GM18519 (cell line): ENCODE data around the gene SURF1.
A peak's percentile ranks its signal among the peaks of the same experiment; 100 is the strongest.
"Not testable (repeated sequence)": the region's sequence is repeated elsewhere in the genome, so short reads cannot be mapped to it uniquely, and the experiment has no call there.

Source experiments
- ATAC-seq: cut with Tn5 transposase; IDR thresholded peaks from one replicate; pipeline ENCODE4 v1.9.1; 2021; ENCODE audit warnings: mild to moderate bottlenecking, moderate library complexity; ENCODE audit not compliant: unreplicated experiment, low FRiP score

Gene SURF1

DNA sequence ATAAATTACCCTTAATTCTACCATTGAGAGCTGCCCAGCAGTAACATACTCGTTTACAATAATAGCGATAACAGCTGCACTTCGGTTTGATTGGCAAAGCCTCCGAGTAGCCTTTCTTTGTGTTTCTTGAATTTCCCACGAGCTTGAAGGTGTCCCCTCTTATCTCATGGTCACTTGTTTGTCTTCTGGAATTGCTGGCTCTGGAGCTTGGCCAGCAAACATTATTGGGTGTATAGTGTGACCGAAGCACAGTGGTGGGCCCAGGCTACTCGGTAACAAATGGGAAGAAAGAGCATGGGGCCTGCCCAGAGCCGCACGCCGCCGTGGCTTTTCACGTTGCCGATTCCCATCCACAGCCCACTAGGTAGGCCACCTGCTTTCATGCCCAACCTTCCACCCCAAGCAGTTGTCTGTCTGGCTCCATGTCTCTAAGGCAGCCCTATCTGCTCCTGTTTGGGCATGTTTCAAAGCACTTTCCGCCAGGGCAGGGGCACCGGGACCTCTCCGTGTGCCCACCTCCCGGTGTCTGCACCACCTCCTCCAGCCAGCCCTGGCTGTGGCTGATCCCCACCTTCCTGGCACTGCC, 28.5 kb upstream of the SURF1 start:
- no peak for ATAC-seq

GRCh38 chr9:133383438-133383837, 27.2 kb upstream of the SURF1 start:
- ATAC-seq, result no peak

DNA sequence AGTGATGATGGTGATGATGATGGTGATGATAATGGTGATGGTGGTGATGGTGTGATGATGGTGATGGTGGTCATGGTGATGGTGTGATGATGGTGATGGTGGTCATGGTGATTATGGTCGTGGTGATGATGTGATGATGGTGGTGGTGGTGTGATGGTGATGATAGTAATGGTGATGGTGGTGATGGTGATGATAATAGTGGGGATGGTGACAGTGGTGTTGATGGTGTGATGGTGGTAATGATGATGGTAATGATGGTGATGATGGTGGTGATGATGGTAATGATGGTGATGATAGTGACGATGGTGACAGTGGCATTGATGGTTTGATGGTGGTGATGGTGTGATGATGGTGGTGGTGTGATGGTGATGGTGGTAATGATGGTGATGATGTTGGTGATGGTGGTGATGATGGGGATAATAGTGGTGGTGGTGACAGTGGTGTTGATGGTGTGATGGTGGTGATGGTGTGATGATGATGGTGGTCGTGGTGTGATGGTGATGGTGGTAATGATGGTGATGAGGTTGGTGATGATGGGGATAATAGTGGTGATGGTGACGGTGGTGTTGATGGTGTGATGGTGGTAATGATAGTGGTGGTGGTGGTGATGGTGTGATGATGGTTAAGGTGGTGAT, 26.3 kb upstream of the SURF1 start:
- no peak for ATAC-seq

DNA sequence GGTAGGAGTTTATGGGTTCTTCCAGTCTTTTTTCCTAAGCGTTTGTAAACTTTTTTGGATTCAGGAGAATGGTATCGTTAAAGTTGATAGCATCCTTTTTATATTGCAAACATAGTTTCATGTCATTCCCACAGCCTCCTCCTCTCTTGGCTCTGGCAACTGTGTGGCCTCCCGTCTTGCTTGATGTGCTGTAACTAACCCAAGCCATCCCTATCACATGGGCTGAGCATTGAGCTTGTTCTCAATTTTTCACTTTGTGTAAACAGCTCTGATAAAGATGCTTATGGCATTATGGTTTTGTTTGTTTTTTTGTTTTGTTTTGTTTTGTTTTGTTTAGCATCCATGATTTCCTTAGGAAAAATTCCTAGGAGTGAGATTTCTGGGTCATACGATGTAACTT, 24.4 kb upstream of the SURF1 start:
- ATAC-seq, result no peak

DNA sequence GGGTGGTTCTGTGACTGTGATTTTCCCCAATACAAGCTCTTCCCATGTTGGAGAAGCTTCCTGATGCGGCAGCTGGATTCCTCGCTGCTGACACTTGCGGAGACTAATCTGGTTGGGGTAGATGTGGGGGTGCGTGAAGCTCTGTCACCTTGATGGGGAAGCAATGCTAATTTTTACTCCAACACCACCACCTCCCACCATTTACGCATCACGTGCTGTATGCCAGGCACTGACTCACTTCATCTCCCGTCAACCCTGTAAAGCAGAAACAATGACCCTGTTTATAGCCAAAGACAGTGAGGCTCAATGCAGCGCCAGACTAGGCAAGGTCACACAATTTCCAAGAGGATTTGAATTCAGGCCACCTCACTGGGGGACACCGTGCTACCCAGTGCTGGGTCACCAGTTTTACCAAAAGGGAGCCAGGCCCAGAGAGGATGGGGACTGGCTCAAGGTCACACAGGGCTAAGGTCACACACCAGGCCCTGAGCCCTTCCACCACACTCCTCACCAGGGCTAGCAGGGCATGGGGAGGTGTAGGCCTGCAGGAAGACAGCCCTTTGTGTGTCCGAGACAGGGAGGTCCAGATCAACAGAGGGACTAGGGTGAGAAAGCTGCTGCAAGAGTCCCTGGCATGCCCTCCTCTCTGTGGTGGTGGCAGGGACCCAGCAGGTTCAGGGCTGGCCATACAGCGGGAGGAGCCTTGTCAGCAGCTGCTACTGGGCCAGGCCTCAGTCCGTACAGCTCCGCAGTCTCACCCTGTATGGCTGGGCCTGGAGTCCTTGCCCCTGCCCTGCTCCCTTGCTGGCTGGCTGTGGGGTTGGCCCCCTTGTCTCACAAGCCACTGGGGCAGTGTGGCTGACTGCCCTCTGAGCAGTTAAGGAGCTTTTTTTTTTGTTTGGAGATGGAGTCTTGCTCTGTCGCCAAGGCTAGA, 23.1 kb upstream of the SURF1 start:
- no peak for ATAC-seq

DNA sequence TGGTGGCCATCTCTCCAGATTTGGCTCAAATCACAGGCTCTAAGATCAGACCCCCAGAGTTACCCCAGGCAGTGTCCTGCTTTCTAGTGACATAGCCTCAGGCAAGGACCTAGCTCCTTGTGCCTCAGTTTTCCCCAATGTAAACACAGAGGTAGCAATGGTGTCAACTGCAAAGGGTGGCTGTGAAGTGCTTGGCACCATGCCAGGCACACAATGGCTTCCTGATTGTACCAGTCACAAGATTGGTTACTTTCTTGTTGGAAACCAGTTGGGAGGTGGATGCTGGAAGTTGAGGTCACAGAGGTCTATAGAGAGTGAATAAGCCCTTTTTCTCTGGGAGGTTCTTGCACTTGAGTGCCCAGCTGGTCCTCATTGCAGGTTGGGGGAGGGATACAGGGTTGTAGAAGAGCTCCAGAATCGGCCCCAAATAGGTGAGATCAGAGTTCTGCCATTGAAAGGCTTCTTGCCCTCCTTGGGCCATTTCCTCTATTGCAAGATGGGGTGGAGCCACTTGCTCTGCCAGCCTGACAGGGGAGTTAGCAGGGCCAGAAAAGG, 22.2 kb upstream of the SURF1 start:
- no peak for ATAC-seq

GRCh38 chr9:133377721-133378216, 21.5 kb upstream of the SURF1 start:
- no peak for ATAC-seq

GRCh38 chr9:133377280-133377679, 21.0 kb upstream of the SURF1 start:
- not testable (repeated sequence) for ATAC-seq

- peak; percentile 74 for ATAC-seq
Observed at GRCh38 chr9:133375724-133376654, 19.7 kb upstream of the SURF1 start, which contains the start of the genes STKLD1 and SURF4. STKLD1 (plus strand) TSS chr9:133376366; CDS start chr9:133376474, 108 bp downstream. SURF4 (minus strand) TSS chr9:133376060; CDS start chr9:133375969, 91 bp downstream.

GRCh38 chr9:133375116-133375723, 18.9 kb upstream of the SURF1 start:
- no peak for ATAC-seq

- ATAC-seq, result no peak
Observed at GRCh38 chr9:133374612-133375115, 18.4 kb upstream of the SURF1 start.

DNA sequence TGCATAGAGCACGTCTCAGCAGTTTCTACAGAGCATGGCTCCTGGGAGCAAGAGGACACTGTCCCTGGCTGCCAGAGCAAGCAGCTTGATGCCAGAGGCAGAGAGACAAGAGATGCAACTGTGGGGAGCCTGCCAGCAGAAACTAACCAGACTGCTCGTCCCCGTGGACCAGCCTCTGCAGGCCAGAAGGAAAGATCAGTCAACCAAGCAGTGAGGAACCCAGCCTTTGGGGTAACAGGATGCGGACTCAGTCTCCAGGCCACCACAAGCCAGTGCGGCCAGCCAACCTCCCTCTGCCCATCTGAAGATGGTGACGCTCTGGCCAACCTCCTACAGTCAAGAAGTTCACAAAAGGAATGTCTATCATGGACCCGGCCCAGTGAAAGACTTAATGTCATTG, 15.9 kb upstream of the SURF1 start:
- ATAC-seq, result no peak

DNA sequence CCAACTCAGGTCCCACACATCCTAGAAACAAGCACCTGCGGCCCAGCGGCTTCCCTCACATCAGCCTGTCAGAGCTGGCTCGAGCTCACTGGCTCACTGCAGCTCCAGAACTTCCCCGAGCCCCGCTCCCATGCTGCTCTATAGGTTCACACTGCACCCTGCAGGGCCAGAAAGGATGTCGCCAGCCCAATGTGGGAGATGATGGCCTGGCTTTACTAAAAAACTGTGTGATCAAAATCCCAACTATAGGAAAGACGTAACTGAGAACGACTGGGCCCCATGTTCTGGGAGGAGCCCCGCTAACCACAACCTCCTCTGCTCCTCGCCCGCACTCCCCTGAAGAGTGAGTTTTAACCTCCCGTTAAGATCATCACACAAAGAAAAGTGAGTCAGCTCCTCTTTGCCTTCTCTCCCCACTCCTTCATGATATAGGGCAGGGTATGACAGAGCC, 15.0 kb upstream of the SURF1 start:
- ATAC-seq, result no peak

DNA sequence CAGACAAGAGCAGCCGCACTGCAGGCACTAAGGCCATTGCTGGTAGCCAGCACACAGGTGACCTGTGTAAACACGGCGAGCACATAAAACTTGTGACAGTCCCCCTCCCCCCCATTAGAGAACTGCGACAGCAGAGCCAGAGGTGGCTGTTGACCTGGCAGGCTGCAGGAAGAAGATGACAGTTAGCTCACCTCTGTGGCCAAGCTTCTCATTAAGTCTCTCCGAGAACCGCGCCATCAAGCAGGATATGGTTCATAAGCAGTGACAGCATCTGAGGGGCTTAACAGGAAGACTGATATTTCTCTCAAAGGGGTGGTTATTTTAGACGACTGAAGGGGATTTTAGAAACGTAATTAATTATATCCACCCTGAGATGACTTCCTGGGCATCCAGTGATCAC, 14.4 kb upstream of the SURF1 start:
- no peak for ATAC-seq

DNA sequence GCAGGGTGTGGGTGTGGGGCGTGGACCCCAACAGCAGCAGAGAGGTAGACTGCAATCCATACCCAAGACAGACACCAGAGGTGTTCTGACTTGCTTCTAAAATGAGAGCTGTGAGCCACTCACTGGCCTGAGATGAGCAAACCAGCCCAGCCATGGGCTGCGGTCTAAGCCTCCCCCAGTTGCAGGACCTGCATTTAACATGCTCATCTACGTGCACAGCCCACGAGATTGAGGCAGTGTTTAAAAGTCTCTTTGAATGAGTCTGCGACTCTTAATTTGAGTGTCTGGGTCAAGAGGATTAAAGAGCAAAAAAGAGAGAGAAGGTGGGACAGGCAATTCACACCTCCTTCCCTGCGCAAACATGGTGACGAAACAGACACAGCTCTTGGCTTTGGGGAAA, 13.6 kb upstream of the SURF1 start:
- ATAC-seq, result no peak

DNA sequence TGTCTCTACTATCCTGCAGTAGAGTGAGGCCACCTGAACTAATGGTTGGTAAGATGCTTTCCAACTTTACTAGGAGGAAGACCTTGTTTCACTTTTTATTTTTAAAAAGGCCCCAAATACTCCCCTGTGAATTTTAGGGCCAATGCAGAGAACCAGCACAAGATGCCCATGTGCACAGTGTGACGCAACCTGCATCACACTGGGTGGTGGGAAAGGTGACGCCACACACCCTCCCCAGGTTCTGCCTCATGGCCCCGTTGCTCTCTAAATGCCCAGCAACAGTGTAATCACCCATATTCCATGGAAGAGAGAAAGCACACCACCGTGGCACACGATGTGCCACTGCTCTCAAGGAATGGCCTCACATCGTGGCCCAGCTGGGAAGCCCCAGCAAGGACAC, 13.1 kb upstream of the SURF1 start:
- no peak for ATAC-seq

- no peak for ATAC-seq
Observed at GRCh38 chr9:133368249-133368881, 12.1 kb upstream of the SURF1 start.

GRCh38 chr9:133367778-133368177, 11.5 kb upstream of the SURF1 start:
- ATAC-seq, result no peak

DNA sequence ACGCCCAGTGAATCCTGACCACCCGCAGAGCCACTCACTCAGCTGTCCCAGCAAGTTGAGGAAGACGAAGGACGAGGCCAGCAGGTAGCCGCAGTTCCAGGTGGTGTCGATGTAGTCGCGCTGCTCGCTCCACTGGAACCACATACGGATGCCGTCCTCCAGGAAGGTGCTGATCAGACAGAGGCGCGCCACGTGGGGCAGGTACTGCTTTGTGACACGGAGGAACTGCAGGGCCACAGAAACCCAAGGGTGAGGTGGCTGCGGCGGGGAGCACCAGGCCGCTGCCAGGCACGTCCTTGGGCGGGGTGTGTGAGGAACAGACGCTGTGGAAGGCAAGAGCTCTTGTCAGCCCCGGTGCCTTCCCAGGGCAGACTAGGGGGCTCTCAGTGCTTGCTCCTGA, 10.9 kb upstream of the SURF1 start:
- no peak for ATAC-seq
